IPS-15b (cell line): Measurements from ENCODE around the gene FBXL20.
"Not testable (repeated sequence)": the region's sequence is repeated elsewhere in the genome, so short reads cannot be mapped to it uniquely, and the experiment has no call there.

Source experiments
- H3K27me3 ChIP-seq: one replicate; pipeline ENCODE4 v1.6.1; 2013; ENCODE audit warnings: low read length; ENCODE audit not compliant: control insufficient read depth, insufficient read depth
- H3K36me3 ChIP-seq: one replicate; pipeline ENCODE4 v1.6.1; 2013; ENCODE audit warnings: low read length; ENCODE audit not compliant: control insufficient read depth, insufficient read depth
- H3K4me1 ChIP-seq: one replicate; pipeline ENCODE4 v1.6.1; 2013; ENCODE audit warnings: mild to moderate bottlenecking, low read length; ENCODE audit not compliant: control insufficient read depth, insufficient read depth
- H3K4me3 ChIP-seq: one replicate; pipeline ENCODE4 v1.5.1; 2013; ENCODE audit warnings: low read depth, low read length
- H3K9ac ChIP-seq: one replicate; pipeline ENCODE4 v1.6.1; 2013; ENCODE audit warnings: low read depth, mild to moderate bottlenecking, low read length
- H3K9me3 ChIP-seq: one replicate; pipeline ENCODE4 v1.6.1; 2013; ENCODE audit warnings: mild to moderate bottlenecking, low read length; ENCODE audit not compliant: control insufficient read depth, insufficient read depth

FBXL20 gene

GRCh38 chr17:39346863-39347262, 54.6 kb downstream of the FBXL20 start:
- H3K9me3 ChIP-seq, H3K4me3 ChIP-seq, H3K27me3 ChIP-seq, H3K36me3 ChIP-seq, H3K9ac ChIP-seq, H3K4me1 ChIP-seq: not testable (repeated sequence)

GRCh38 chr17:39341541-39341940, 59.9 kb downstream of the FBXL20 start:
- H3K27me3 ChIP-seq: no peaks in the 10 kb centered on the region
- H3K4me3 ChIP-seq: no peak overlapping the region
- no peaks in the 10 kb centered on the region for H3K4me1 ChIP-seq
- no peaks in the 10 kb centered on the region for H3K9me3 ChIP-seq
- no peak overlapping the region for H3K9ac ChIP-seq
- H3K36me3 ChIP-seq: no peaks in the 10 kb centered on the region

GRCh38 chr17:39340731-39341130, 60.7 kb downstream of the FBXL20 start:
- H3K4me1 ChIP-seq: no peaks in the 10 kb centered on the region
- H3K36me3 ChIP-seq: no peaks in the 10 kb centered on the region
- no peaks in the 10 kb centered on the region for H3K9me3 ChIP-seq
- H3K9ac ChIP-seq: no peak overlapping the region
- no peaks in the 10 kb centered on the region for H3K27me3 ChIP-seq
- no peak overlapping the region for H3K4me3 ChIP-seq

GRCh38 chr17:39339272-39339671, 62.2 kb downstream of the FBXL20 start:
- no peaks in the 10 kb centered on the region for H3K36me3 ChIP-seq
- H3K4me1 ChIP-seq: no peaks in the 10 kb centered on the region
- H3K9ac ChIP-seq: no peak overlapping the region
- H3K27me3 ChIP-seq: no peaks in the 10 kb centered on the region
- no peaks in the 10 kb centered on the region for H3K9me3 ChIP-seq
- H3K4me3 ChIP-seq: no peak overlapping the region

- not testable (repeated sequence) for H3K36me3 ChIP-seq, H3K9ac ChIP-seq, H3K4me1 ChIP-seq, H3K9me3 ChIP-seq, H3K4me3 ChIP-seq, H3K27me3 ChIP-seq
Measured at GRCh38 chr17:39337649-39338048, 63.8 kb downstream of the FBXL20 start.

- Histone ChIP-seq H3K4me1 (no peaks in the 10 kb centered on the region), H3K9me3 (no peaks in the 10 kb centered on the region), H3K9ac (no peak overlapping the region), H3K27me3 (no peaks in the 10 kb centered on the region), H3K36me3 (no peaks in the 10 kb centered on the region), H3K4me3 (no peak overlapping the region)
Measured at GRCh38 chr17:39335704-39336223, 65.7 kb downstream of the FBXL20 start.

GRCh38 chr17:39334008-39334744, 67.2 kb downstream of the FBXL20 start:
- H3K36me3 ChIP-seq, H3K4me3 ChIP-seq, H3K9me3 ChIP-seq, H3K9ac ChIP-seq, H3K27me3 ChIP-seq, H3K4me1 ChIP-seq: not testable (repeated sequence)

- no peaks in the 10 kb centered on the region for H3K4me1 ChIP-seq
- H3K36me3 ChIP-seq: no peaks in the 10 kb centered on the region
- H3K9ac ChIP-seq: no peak overlapping the region
- no peaks in the 10 kb centered on the region for H3K9me3 ChIP-seq
- no peak overlapping the region for H3K4me3 ChIP-seq
- H3K27me3 ChIP-seq: no peaks in the 10 kb centered on the region
Measured at GRCh38 chr17:39332092-39332491, 69.3 kb downstream of the FBXL20 start.

- Histone ChIP-seq H3K9me3 (no peaks in the 10 kb centered on the region), H3K4me1 (no peaks in the 10 kb centered on the region), H3K27me3 (no peaks in the 10 kb centered on the region), H3K4me3 (no peak overlapping the region), H3K36me3 (no peaks in the 10 kb centered on the region), H3K9ac (no peak overlapping the region)
Measured at GRCh38 chr17:39328815-39329214, 72.6 kb downstream of the FBXL20 start.

- Histone ChIP-seq H3K9me3 (no peaks in the 10 kb centered on the region), H3K27me3 (no peaks in the 10 kb centered on the region), H3K4me1 (no peaks in the 10 kb centered on the region), H3K4me3 (no peak overlapping the region), H3K36me3 (no peaks in the 10 kb centered on the region), H3K9ac (no peak overlapping the region)
Measured at GRCh38 chr17:39327109-39327508, 74.3 kb downstream of the FBXL20 start.

GRCh38 chr17:39325528-39326240, 75.7 kb downstream of the FBXL20 start:
- no peaks in the 10 kb centered on the region for H3K27me3 ChIP-seq
- no peaks in the 10 kb centered on the region for H3K9me3 ChIP-seq
- no peaks in the 10 kb centered on the region for H3K4me1 ChIP-seq
- no peak overlapping the region for H3K9ac ChIP-seq
- no peaks in the 10 kb centered on the region for H3K36me3 ChIP-seq
- H3K4me3 ChIP-seq: no peak overlapping the region

- Histone ChIP-seq H3K4me1 (no peaks in the 10 kb centered on the region), H3K9ac (no peak overlapping the region)
Measured at GRCh38 chr17:39318636-39319035, 82.8 kb downstream of the FBXL20 start.

More at GRCh38 chr17:39318636-39319035, 82.8 kb downstream of the FBXL20 start:
- H3K4me3 ChIP-seq: no peak overlapping the region
- no peaks in the 10 kb centered on the region for H3K36me3 ChIP-seq
- no peaks in the 10 kb centered on the region for H3K27me3 ChIP-seq
- H3K9me3 ChIP-seq: no peaks in the 10 kb centered on the region
